ENCODE results near the gene OTOF.
A peak's percentile ranks its signal among the peaks of the same experiment; 100 is the strongest.

Gene OTOF

GRCh38 chr2:26521054-26521912 lies 43.4 kb upstream of the OTOF start:
- no peak overlapping the region for H3K4me3 ChIP-seq (ENCODE audit: low read length)
- peak; percentile 26 for DNase-seq (ENCODE audit: low read depth)
- TF ChIP-seq CTCF (IDR thresholded peaks at IDR 0.05; ENCODE audit: insufficient read depth, low read depth, low read length, missing control alignments): peak; percentile 35

- no peak for TF ChIP-seq CTCF (IDR thresholded peaks at IDR 0.05; ENCODE audit: insufficient read depth, low read depth, low read length, missing control alignments)
- DNase-seq (ENCODE audit: low read depth): no peak
These were observed 42.2 kb upstream of the OTOF start for GRCh38 chr2:26520148-26520449.

GRCh38 chr2:26519396-26520147 lies 41.6 kb upstream of the OTOF start:
- TF ChIP-seq CTCF (IDR thresholded peaks at IDR 0.05; ENCODE audit: insufficient read depth, low read depth, low read length, missing control alignments): no peak
- DNase-seq (ENCODE audit: low read depth): no peak
- H3K4me3 ChIP-seq (ENCODE audit: low read length): no peak overlapping the region

More at GRCh38 chr2:26520148-26520449, 42.2 kb upstream of the OTOF start:
- no peak overlapping the region for H3K4me3 ChIP-seq (ENCODE audit: low read length)

- H3K4me3 ChIP-seq (ENCODE audit: low read length): no peak overlapping the region
- TF ChIP-seq CTCF (IDR thresholded peaks at IDR 0.05; ENCODE audit: insufficient read depth, low read depth, low read length, missing control alignments): no peak
- no peak for DNase-seq (ENCODE audit: low read depth)
These were observed 38.9 kb upstream of the OTOF start for GRCh38 chr2:26516781-26517180.

GRCh38 chr2:26516246-26516645 lies 38.3 kb upstream of the OTOF start:
- no peak for TF ChIP-seq CTCF (IDR thresholded peaks at IDR 0.05; ENCODE audit: insufficient read depth, low read depth, low read length, missing control alignments)
- no peak overlapping the region for H3K4me3 ChIP-seq (ENCODE audit: low read length)
- DNase-seq (ENCODE audit: low read depth): no peak

GRCh38 chr2:26515771-26516170 lies 37.8 kb upstream of the OTOF start:
- TF ChIP-seq CTCF (IDR thresholded peaks at IDR 0.05; ENCODE audit: insufficient read depth, low read depth, low read length, missing control alignments): no peak
- DNase-seq (ENCODE audit: low read depth): no peak
- H3K4me3 ChIP-seq (ENCODE audit: low read length): no peak overlapping the region

Data from epithelial cell of esophagus (primary cell).